ENCODE measurements around the gene XCL1.
"Not testable (repeated sequence)": the region's sequence is repeated elsewhere in the genome, so short reads cannot be mapped to it uniquely, and the experiment has no call there.

XCL1 gene

GRCh38 chr1:168576245-168576688, at the start of gene XCL1:
Gene XCL1, plus strand, starts transcription at chr1:168576605. Its CDS starts 33 bp downstream, at chr1:168576638.
- DNase-seq (ENCODE audit: low spot score), result not testable (repeated sequence)

- no peak for DNase-seq (ENCODE audit: low spot score)
Observed at GRCh38 chr1:168529518-168529917, 46.9 kb upstream of the XCL1 start.

- DNase-seq (ENCODE audit: low spot score), result no peak
Observed at GRCh38 chr1:168531615-168532345, 44.6 kb upstream of the XCL1 start.

- no peak for DNase-seq (ENCODE audit: low spot score)
Observed at GRCh38 chr1:168535536-168535935, 40.9 kb upstream of the XCL1 start.

- DNase-seq (ENCODE audit: low spot score), result not testable (repeated sequence)
Observed at GRCh38 chr1:168540798-168541197, 35.6 kb upstream of the XCL1 start.

- DNase-seq (ENCODE audit: low spot score), result not testable (repeated sequence)
Observed at GRCh38 chr1:168542978-168543377, 33.4 kb upstream of the XCL1 start.

GRCh38 chr1:168543840-168544498, 32.4 kb upstream of the XCL1 start, which contains the start of gene XCL2:
Gene XCL2, minus strand, starts transcription at chr1:168543997. Its CDS starts 33 bp downstream, at chr1:168543964.
- DNase-seq (ENCODE audit: low spot score), result not testable (repeated sequence)

- DNase-seq (ENCODE audit: low spot score), result peak; percentile 25
Observed at GRCh38 chr1:168545678-168546552, 30.5 kb upstream of the XCL1 start.

- DNase-seq (ENCODE audit: low spot score), result not testable (repeated sequence)
Observed at GRCh38 chr1:168546553-168546895, 29.9 kb upstream of the XCL1 start.

GRCh38 chr1:168550971-168551370, 25.4 kb upstream of the XCL1 start:
- no peak for DNase-seq (ENCODE audit: low spot score)

GRCh38 chr1:168551688-168552087, 24.7 kb upstream of the XCL1 start:
- DNase-seq (ENCODE audit: low spot score), result no peak

- no peak for DNase-seq (ENCODE audit: low spot score)
Observed at GRCh38 chr1:168552961-168553360, 23.4 kb upstream of the XCL1 start.

- DNase-seq (ENCODE audit: low spot score), result no peak
Observed at GRCh38 chr1:168553680-168554553, 22.5 kb upstream of the XCL1 start.

GRCh38 chr1:168554603-168555483, 21.6 kb upstream of the XCL1 start:
- DNase-seq (ENCODE audit: low spot score), result no peak

- DNase-seq (ENCODE audit: low spot score), result no peak
Observed at GRCh38 chr1:168555508-168556046, 20.8 kb upstream of the XCL1 start.

GRCh38 chr1:168556647-168557046, 19.8 kb upstream of the XCL1 start:
- DNase-seq (ENCODE audit: low spot score), result no peak

- DNase-seq (ENCODE audit: low spot score), result no peak
Observed at GRCh38 chr1:168560370-168560769, 16.0 kb upstream of the XCL1 start.

GRCh38 chr1:168561989-168562388, 14.4 kb upstream of the XCL1 start:
- DNase-seq (ENCODE audit: low spot score), result no peak

GRCh38 chr1:168565825-168566224, 10.6 kb upstream of the XCL1 start:
- DNase-seq (ENCODE audit: low spot score), result no peak

- DNase-seq (ENCODE audit: low spot score), result no peak
Observed at GRCh38 chr1:168567007-168567406, 9.4 kb upstream of the XCL1 start.

Data from cerebellar cortex (tissue), 1 donor.